H1 (cell line): ENCODE measurements around the gene KRT10.

ENCODE experiments used
- FOSL1 ChIP-seq: IDR thresholded peaks from 2 replicates; pipeline ENCODE4 v1.6.1; 2011; ENCODE audit warnings: mild to moderate bottlenecking, low read depth, low read length, moderate library complexity; ENCODE audit not compliant: insufficient read depth
- POLR2A ChIP-seq, 2 experiments: IDR thresholded peaks; 1 replicate in 1 of 2; 2 replicates in 1 of 2; pipeline ENCODE4 v1.6.1; 2011; ENCODE audit warnings: low read depth in 2 of 2, low read length in 2 of 2, mild to moderate bottlenecking in 2 of 2; ENCODE audit errors: control extremely low read depth in 1 of 2

GRCh38 chr17:40778461-40778860 is 44.0 kb downstream of the KRT10 start:
- TF ChIP-seq POLR2A (IDR thresholded peaks at IDR 0.05; ENCODE audit: control extremely low read depth in 1 of 2, low read depth in 2 of 2, low read length in 2 of 2) (no peak), FOSL1 (no peak)
